Eye (tissue), 1 donor: Measurements from ENCODE around the gene PDHX.
A peak's percentile ranks its signal among the peaks of the same experiment; 100 is the strongest.

Experiments
- DNase-seq: peaks from one replicate; pipeline ENCODE4 v3.0.0-alpha.2; 2015

PDHX gene

DNA sequence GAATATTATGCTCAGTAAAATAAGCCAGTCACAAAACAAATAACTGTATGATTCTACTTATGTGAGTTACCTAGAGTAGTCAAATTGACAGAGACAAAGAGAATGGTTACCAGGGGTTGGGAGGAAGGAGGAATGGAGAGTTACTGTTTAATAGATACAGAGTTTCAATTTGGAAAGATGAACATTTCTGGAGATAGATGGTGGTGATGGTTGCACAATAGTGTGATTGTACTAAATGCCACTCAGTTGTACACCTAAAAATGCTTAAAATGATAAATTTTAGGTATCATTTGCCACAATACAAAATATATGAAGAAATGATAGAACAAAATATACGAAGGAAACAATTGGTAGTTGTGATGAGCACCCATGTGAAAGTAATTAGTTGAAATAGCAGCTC lies 43.4 kb downstream of the PDHX start:
- no peak for DNase-seq

GRCh38 chr11:34960277-34960676 lies 43.9 kb downstream of the PDHX start:
- DNase-seq, result no peak

GRCh38 chr11:34962034-34962433 lies 45.6 kb downstream of the PDHX start:
- DNase-seq, result no peak

- DNase-seq, result no peak
These were observed 46.9 kb downstream of the PDHX start for GRCh38 chr11:34963351-34963750.

DNA sequence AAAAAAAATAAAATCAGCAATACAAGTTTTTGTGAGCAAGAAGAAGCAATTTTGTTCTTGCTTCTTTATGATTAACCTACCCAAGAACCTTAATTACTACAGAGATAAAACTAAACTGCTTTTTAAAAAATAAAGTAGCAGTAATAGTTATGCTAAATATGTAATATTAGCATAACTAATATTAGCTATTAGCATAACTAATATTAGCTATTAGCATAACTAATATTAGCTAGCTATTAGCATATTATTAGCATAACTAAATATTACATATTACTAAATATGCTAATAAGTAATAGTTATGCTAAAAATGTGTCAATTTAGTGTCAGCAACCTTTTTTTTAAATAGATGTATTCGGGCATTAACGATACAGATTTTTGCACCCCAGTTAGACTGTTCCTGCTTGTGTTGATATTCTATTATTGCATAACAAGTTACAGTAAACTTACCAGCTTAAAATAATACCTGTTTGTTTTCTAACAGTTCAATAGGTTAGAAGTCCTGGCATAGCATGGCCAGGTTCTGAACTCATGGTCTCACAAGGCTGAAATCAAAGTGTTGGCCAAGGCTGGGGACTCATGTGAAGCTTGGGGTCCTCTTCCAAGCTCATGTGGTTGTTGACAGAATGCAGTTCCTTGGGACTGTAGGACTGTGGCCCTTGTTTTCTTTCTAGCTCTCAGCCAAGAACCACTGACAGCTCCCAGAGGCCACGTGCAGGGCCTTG lies 48.4 kb downstream of the PDHX start:
- no peak for DNase-seq

DNA sequence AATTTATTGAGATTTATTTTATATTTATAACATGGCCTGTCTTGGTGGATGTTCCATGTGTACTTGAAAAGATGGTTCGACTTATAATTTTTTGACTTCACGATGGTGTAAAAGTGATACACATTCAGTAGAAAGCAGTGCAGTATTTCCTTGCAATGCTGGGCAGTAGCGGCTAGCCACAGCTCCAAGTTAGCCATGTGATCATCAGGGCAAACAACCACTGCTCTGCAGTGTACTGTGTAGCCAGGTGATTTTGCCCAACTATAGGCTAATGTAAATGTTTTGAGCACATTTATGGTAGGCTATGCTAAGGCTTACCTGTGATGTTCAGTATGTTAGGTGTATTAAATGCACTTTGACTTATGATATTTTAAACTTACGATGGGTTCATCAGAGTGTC lies 52.4 kb downstream of the PDHX start:
- DNase-seq, result no peak

DNA sequence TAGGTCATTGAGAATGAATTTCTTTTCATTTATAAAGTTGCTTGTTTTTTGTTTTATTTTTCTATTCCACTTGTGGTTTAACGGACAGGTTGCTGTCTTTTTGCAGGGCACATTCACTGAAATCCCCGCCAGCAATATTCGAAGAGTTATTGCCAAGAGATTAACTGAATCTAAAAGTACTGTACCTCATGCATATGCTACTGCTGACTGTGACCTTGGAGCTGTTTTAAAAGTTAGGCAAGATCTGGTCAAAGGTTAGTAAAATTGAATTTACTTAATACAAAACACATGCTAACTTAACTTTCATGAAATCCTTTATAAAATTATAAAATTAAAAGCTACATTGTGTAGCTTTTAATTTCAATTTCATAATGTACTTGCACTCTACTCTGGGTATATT lies 53.6 kb downstream of the PDHX start:
- DNase-seq, result no peak

GRCh38 chr11:34970480-34970879 lies 54.1 kb downstream of the PDHX start:
- DNase-seq, result no peak

- no peak for DNase-seq
These were observed 55.5 kb downstream of the PDHX start for GRCh38 chr11:34971928-34972327.

GRCh38 chr11:34972366-34972765 lies 55.9 kb downstream of the PDHX start:
- no peak for DNase-seq

DNA sequence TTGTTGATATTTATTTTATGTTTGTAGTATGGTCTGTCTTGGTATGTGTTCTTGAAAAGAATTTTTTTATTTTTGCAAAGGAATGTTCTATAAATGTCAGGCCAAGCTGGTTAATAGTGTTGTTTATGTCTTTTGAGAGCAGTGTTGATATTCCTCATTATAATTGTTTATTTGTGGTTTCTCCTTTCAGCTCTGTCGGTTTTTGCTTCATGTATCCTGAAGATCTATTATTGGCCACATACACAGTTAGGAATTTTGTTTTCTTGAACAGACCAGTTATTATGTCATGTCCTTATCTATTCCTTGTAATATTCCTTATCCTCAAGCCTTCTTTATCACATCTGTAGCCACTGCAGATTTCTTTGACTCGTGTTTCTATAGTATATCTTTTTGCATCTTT lies 56.5 kb downstream of the PDHX start:
- DNase-seq, result no peak

DNA sequence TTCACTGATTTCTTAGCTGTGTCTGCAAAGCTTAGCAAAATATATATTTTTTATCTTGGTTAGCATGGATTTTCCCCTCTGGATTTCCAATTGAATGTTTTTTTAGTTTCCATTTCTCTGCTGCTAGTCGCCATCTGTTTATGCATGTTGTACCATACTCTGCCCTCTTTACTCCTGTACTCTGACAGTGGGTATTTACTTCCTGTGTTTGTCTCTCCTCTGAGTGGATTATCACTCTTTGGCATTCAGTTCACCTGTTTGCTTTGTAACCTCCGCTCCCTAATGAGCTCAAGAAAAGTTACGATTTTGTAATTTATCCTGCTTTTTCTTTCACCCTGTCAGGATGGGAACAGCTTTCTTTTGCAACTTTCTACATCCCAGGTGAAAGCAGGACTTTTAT lies 59.1 kb downstream of the PDHX start:
- DNase-seq, result no peak

- DNase-seq, result no peak
These were observed 60.2 kb downstream of the PDHX start for GRCh38 chr11:34976496-34977088.

DNA sequence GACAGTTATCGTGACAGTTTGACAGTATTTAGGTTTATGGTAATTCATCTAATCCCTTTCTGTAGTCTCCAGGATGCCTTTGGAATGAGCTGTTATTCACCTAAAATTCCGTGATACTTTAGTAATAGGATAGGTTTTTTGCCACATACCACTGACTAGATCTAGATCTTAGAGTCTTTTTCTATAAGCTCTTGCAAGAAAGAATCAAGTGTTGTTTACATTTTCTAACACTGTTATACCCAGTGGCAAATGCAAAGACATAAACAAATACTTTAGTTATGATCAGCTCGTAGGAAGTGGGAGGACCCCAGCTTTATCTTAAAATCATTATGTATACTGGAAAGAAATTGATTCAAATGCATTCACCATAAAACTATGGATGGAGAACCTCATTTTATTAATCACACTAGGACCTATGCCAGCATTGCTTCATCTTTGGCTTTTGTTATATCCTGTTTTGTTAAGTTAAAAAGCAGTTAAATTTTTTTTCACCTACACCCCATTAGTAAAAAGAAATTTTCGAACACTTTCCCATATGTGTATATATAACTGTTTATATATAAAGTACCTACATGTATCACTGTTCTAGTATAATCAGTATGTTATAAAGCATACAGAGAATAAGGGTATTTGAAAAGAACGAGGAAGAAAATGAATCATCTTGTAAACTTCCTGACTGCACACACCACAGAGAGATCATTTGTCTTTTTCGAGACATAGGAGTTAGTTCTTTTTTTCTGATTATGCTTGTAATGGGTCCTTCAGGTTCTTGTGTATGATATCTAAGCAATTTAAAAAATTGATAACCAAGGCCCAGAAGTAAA lies 60.9 kb downstream of the PDHX start:
- DNase-seq, result peak; percentile 31

GRCh38 chr11:34978236-34979191 lies 62.1 kb downstream of the PDHX start:
- no peak for DNase-seq

GRCh38 chr11:34984514-34984913 lies 68.1 kb downstream of the PDHX start:
- no peak for DNase-seq

DNA sequence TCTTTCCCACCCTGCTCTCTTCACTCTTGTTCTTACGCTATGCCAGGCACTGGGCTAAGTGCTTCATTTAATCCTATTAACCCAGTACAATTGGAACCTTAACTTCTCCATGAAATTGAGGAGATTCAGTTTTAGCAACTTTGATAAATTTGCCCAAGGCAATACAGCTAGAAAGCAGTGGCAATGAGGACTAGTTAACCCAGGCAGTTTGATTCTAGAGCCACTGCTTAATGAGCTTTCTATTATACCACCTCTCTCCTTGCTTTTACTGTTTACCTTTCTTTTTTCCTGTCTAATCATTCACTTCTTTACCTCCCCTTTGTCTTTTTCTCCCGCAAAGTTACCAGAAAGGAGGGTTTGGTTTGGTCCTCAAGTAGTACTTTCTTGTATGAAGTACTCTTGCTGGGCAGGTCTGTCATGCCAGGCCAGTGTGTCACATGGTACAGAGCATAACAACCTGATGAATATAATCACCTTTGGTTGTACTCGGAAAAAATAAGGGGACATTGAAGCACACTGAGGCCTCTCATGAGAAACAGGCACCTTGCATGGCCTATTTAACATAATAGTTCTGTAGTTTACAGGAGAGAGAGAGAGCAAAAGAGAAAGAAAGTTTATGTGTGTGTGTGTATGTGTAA lies 70.6 kb downstream of the PDHX start:
- no peak for DNase-seq

- DNase-seq, result no peak
These were observed 71.2 kb downstream of the PDHX start for GRCh38 chr11:34987617-34988016.

- DNase-seq, result no peak
These were observed 72.2 kb downstream of the PDHX start for GRCh38 chr11:34988294-34989255.

DNA sequence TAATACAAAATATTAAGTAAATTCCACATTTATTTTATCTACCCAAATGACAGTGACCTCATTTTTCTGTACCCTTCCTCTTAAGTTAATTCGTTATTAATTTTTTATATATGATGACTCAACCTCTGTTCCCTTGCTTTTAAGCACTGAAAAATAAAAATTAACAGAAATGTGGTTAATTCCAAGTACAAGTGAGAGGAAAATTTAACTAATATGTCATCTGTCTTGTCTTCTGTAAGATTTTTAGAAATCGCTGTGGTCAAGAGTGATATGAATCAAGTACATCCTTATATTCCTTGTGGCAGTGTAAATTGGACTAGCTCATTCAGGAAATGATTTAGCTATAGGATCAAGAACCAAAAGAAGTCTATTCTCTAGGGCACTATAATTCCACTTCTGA lies 74.5 kb downstream of the PDHX start:
- no peak for DNase-seq

DNA sequence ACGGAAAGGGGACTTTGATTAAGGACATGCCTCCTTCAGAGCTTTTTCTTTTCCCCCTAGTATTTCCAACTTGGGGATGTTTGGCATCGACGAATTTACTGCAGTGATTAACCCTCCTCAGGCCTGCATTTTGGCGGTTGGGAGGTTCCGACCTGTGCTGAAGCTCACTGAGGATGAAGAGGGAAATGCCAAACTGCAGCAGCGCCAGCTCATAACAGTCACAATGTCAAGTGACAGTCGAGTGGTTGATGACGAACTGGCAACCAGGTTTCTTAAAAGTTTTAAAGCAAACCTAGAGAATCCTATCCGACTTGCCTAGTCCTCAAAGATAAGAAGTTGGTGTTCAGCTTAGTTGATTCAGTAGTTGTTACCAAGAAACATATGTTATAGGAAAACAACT lies 78.4 kb downstream of the PDHX start:
- DNase-seq, result no peak
